HG03439 (cell line): ENCODE measurements around the gene DLST.

Experiments
- ATAC-seq: cut with Tn5 transposase; IDR thresholded peaks from one replicate; pipeline ENCODE4 v1.9.1; 2021; ENCODE audit warnings: mild to moderate bottlenecking, moderate library complexity; ENCODE audit not compliant: unreplicated experiment

Gene DLST

GRCh38 chr14:74937171-74937570 lies 55.5 kb downstream of the DLST start:
- no peak for ATAC-seq

GRCh38 chr14:74938531-74939495 lies 57.1 kb downstream of the DLST start:
- ATAC-seq, result no peak

GRCh38 chr14:74940956-74941565 lies 59.3 kb downstream of the DLST start:
- no peak for ATAC-seq

DNA sequence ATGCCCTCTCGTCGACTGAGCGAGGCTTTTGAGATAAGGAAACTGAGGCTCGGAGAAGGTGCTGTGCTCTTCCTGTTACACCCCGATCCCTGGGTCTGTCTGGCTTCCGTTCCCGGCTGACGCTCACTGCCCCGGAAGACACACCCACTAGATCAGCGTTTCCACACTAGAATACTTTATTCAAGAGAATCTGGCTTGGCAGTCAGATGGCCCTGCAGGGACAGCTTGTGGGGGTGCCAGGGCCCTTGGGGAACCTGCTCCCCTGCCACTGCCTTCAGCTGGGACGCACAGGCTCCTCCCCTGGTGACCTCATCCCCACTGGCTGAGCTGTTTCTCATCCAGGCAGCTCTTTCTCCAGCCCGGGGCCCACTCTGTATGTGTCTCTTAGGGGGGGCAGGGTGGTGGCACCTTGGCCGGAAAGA lies 60.0 kb downstream of the DLST start:
- ATAC-seq, result no peak

DNA sequence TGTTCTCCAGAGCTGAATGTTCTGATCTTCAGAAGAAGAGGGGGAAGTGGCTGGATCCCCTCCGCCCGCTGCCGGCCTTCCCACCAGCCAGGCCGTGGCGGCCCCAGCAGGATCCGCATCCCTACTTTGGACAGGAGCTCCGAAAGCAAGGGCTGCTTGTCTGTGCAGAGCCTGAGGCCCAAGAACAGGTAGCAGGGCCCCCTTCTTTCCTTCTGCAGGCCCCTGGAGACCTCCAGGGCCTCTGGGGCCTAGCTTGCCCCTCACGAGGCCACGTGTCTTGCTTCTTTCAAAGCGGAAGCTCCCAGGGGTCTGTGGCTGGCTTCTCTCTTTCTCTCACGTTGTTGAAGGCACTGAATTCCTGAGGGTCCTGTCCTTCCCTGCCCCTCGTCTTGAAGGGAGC lies 60.5 kb downstream of the DLST start:
- no peak for ATAC-seq

DNA sequence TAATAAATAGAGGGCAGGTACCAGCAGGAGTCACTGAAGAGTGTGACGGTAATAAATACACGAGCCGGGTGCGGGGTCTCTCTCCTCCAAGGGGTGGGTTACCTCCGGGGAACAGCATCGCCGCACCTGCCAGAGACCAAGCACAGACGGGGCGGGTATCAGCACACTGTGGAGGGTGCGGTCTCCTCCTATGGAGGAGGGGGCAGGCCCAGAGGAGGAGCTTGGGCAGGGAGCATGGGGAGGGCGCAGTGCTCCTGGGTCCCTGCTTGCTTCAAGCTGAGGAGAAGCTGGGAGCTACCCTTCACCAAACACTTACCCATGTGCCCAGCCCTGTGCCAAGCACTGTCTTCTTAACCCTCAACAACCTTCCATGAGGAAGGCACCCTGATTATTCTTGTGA lies 60.9 kb downstream of the DLST start:
- no peak for ATAC-seq

DNA sequence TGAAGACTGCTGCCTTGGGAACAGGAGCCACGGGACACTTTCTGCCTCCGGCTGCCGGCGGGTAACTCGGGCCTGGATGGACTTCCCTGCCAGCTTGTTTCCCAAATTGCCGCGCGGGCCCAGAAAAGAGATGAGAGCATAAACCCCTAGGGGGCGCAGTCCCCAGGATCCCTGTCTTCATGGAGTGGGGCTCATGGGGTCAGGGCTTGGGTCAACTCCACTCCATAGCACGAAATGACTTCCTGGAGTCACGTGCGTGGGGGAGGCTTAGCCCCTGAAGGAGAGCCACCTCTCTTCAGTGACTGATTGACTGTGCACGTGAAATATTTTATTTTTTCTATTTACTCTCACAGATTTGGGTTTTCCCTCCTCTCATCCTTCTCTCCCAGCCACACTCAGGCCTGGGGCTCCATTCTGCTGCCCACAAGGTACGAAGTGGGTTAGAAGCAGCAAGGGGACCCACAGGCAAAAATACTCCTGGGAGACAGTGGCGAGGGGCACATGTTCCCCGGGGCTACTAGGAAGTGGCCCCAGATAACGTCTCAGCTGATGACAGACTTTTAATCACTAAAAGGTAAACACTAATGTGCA lies 63.6 kb downstream of the DLST start:
- ATAC-seq, result no peak

DNA sequence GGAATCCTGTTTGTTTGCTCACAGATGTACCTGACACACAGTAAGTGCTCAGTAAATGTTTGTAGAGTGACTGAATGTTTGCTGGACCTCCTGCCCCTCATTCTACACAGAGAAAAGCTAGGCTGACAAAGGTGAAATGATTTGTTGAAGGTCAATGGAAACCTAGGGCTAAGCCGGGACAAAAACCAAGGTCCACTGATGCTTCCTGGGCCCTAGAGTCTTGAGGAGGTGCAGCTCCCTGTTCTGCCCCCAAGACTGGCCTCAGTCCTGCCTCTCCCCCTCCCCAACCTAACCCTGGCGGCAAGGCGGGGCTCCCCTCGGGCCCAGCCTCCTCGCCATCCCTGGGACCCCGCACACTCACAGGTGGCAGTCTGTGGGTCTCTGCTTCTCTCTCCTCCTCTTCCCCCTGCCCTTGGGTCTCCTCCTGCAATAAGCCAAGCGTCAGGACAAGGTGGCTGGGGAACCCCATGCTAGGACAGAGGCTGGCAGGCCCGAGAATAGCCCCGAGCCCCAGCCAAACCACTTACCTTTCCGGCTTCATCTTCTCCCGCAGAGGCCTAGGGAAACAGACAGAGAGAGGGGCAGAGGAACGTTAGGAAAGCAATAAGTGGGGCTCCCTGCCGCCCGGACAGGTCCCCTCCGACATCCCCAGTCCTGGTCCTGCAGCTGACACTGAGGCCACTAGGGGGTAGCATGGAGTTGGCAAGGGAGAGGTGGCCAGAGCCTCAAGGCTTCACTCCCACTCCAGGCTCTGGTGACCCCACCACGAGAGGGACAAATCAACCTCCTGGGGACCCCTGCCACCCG lies 64.3 kb downstream of the DLST start:
- ATAC-seq, result no peak

- ATAC-seq, result no peak
Observed at GRCh38 chr14:74946659-74947281, 65.1 kb downstream of the DLST start.

DNA sequence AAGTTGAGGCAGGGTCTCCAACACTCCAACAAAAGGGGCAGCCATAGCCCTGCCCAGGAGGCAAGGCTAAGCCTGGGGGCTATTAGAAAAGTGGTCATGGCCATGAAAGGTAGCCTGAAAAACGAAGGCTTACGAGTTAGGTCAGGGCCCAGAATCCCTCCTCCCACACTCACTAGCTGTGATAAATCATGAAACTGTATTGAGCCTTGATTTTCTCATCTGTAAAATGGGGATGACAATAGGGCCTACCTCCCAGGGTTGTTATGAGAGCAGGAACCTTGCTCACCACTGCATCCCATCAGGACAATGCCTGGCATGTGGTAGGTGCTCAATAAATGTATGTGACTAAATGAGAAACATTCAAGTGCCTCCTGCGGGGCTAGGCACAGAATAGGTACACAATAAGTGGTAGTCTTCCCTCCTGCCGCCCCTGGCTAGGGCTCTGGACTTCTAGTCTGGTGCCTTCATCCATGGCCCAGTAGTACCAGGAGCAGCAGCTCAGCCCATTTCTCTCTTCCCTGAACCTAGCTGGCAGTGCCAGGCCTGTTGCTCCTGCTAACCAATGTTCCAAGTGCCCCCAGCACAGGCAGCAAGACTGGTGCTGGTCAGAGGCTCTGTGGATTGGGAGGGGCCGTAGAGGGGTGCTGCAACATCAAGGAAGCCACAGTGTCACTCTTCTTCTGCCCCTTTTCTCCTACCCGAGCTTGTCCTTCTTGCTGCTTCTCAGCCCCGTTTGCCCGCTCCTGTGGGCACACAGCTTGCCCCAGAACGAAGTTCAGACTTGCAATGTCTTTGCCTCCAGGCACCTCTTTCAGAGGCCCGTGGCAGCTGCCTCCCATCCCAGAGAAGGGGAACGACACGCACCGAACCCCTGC lies 65.9 kb downstream of the DLST start:
- ATAC-seq, result no peak

DNA sequence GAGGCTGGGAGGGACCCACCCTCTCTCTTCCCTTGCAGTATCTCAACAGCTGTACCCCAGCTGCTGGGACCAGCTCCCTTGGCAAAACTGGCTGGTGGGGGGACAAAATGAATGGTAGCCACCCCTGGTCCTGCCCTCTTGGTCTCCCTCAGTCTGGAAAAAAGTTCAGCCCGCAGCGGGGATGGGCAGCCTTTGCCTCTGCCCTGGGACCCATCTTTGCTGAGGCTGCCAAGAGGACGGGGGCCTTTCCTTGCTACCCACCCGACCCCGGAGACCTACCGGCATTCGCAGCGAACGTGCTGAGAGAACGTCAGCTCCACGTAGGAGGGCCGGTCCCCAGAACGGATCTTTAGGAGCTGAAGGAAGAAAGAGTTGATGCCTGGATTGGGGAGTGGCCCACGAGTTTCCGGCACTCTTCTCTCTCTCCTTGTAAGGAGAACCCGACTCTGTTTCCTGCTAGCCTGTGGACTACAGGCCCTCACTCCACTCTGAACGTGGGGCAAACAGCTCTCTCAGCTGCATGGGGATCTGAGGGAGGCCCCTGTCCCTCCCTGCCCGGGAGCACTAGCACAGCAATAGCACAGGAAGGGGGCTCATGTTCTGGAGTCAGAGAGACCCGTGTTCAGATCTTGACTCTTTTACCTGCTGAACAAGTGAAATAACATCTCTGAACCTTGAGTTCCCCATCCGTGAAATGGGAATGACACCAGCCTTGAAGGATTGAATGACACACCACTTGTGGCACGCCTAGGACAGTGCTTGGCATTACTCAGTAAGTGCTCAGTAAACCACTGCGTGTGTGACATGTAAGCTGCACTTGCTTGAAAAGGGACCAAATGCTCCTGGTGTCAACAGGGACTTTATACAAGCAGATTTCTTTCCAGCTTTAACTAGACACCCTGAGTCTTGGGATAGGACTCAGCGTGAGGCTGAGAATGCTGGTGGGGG lies 66.8 kb downstream of the DLST start:
- no peak for ATAC-seq

- ATAC-seq, result no peak
Observed at GRCh38 chr14:74949191-74949601, 67.5 kb downstream of the DLST start.

DNA sequence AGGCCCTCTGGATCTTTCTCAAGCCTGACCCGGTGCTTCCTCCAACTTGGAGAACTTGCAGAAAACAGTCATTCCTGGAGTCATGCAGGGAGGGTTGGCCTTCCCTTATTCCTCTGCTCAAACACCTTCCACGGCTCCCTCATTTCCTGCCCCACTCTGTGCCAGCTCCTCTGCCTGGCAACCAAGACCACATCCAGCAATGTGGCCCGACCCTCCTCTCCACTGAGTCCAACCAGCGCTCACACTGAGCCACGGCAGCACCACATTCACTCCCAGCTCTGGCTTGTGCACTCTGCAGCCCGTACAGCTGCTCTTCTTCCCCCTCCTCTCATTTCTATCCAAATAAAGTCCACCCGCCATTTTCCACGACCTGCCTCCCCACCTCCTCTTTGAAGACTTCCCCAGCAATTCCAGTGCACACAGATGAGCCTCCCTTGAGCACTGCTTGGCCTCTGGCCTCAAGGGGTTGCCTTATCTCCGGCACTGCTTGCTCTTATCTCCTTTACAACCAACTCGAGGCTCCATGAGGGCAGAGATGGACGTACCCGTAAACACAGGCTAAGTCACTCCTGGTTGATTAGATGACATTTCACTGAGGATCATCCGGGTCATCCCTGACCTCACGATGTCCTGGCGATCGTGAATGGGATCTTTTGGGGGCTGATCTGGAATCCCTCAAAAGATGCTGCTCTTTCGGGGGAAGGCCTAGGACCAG lies 68.3 kb downstream of the DLST start:
- ATAC-seq, result no peak

DNA sequence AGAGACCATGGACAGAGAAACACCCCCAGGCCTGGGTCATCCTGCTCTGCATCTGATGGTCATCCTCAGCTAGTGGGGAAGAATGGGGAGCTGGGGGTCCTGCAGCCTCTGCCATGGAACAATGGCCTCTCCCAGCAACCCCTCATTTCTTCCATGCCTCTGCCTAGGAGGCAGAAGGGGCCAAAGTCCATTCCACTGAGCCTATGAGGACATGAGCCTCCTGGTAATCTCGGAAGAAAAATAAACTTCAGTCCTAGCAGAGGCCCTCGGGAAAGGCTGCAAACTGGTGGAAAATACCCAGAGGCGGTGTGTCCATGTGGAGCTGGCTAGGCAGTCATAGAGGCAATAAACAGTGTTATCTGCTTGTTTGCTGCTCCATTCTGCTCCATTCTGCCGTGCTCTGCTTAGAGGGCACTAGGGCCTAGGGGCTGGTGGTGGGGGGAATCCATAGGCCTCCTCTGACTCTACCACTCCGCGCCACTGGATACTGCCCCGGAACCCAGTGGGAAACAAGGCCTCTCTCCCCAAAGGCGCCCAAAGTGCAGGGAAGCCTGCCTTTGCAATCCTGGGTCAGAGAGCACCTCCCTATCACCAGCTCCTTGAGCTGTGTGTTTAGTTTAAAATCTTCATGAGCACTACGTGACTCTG lies 69.2 kb downstream of the DLST start:
- no peak for ATAC-seq

DNA sequence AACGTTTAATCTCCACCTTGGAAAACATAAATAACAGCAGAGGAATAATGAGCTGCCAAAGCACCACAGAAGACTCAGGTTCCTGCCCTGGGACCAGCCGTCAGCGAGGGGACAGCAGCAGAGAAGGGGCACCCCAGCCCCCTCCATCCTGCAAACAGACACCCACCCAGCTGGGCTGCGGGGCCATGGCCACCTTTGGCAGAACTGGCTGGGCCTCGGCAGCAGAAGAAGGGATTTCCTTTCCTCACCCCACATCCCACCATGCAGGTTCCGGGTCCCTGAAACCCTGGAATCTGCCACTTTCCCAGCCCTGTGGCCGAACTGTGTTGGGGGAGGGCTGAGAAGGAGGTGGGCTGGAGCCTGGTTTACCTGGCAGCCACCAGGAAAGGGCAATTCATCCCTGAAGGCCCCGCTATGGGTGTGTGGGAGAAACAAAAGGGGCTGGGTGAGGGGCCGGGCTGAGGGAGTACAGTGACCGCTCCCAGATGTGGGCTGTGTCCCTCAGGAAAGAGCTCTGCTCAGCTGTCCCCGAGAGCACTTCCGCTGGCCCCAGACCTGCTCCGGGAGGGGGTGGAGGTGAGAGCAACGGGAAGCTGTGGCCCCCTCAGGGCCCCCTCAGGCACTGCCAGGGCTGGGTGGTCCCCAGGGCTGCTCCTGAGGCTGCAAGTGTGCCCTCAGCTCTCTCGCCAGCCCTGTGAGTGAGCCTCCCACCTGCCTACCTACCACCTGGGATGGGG lies 69.9 kb downstream of the DLST start:
- ATAC-seq, result no peak

DNA sequence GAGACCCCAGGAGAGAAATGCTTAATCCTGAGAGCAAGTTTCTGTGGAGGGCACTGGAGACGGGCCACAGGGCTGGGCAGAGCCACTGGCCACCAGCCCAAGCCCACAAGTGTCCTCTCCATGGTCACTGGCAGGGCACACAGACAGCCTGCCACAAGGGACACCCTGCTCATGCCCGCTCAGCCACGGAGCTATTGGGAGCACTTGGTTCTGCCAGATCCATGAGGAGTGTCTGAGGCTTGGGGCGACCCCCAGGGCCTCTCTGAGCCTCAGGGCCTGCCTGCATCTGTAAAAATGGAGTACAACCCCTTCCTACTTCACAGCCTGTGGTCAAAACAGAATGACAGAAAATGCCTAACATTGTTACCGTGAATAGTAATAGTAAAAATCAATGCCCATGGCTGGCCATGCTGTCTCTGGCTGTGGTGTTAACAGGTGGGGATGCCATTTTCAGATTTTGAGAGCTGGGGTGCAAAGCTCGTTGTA lies 70.5 kb downstream of the DLST start:
- ATAC-seq, result no peak
